ENCODE results near the gene TBC1D1.

TBC1D1 gene

GRCh38 chr4:38184404-38184803, 293.5 kb downstream of the TBC1D1 start:
- in situ Hi-C loops (cut with HindIII; ENCODE audit: low sequenced_read_pairs), result no loop called here
- DNase-seq (ENCODE audit: low read depth), result no peak
- H3K4me3 ChIP-seq (ENCODE audit: low read depth, low read length), result no peak overlapping the region
- TF ChIP-seq CTCF (IDR thresholded peaks at IDR 0.05; ENCODE audit: low read depth, low read length, missing control alignments), result peak; percentile 32

GRCh38 chr4:38185406-38186144, 294.7 kb downstream of the TBC1D1 start:
- no peak overlapping the region for H3K4me3 ChIP-seq (ENCODE audit: low read depth, low read length)
- in situ Hi-C loops (cut with HindIII; ENCODE audit: low sequenced_read_pairs), result no loop called here
- no peak for TF ChIP-seq CTCF (IDR thresholded peaks at IDR 0.05; ENCODE audit: low read depth, low read length, missing control alignments)
- no peak for DNase-seq (ENCODE audit: low read depth)

GRCh38 chr4:38188136-38188535, 297.3 kb downstream of the TBC1D1 start:
- in situ Hi-C loops (cut with HindIII; ENCODE audit: low sequenced_read_pairs), result no loop called here
- no peak overlapping the region for H3K4me3 ChIP-seq (ENCODE audit: low read depth, low read length)
- TF ChIP-seq CTCF (IDR thresholded peaks at IDR 0.05; ENCODE audit: low read depth, low read length, missing control alignments), result no peak
- DNase-seq (ENCODE audit: low read depth), result no peak

GRCh38 chr4:38188631-38189101, 297.8 kb downstream of the TBC1D1 start:
- in situ Hi-C loops (cut with HindIII; ENCODE audit: low sequenced_read_pairs), result no loop called here
- DNase-seq (ENCODE audit: low read depth), result no peak
- H3K4me3 ChIP-seq (ENCODE audit: low read depth, low read length), result no peak overlapping the region

More at GRCh38 chr4:38188631-38189101, 297.8 kb downstream of the TBC1D1 start:
- TF ChIP-seq CTCF (IDR thresholded peaks at IDR 0.05; ENCODE audit: low read depth, low read length, missing control alignments), result no peak

All from astrocyte of the cerebellum (primary cell).